Measurements from ENCODE around the gene WIPI1. TPM values are rescaled to one million over a fixed set of nuclear protein-coding genes. Genes with fewer than 3 reads are reported as not detected.

The WIPI1 gene
- total and polyA plus RNA-seq, 9 of the 15 experiments (the other 6 are each of a cell fraction or from before 2014, with no cell fraction given): 3.7 to 23.5 (median 11.8) TPM

GRCh38 chr17:68398691-68399637, 58.3 kb downstream of the WIPI1 start (continued):
- TF ChIP-seq AFF4 (CRISPR knock-in tag; IDR thresholded peaks at IDR 0.05) (no peak), ZNF12 (CRISPR knock-in tag; IDR thresholded peaks at IDR 0.05) (no peak)

- H3K27me3 ChIP-seq (ENCODE audit: control insufficient read depth in 2 of 2, insufficient read depth in 2 of 2, low read length in 2 of 2): peaks cover 18 to 56% of the 10 kb centered on the region in 2 experiments; a peak in 3 of 5 replicates
- no peak overlapping the region for H3K9ac ChIP-seq (ENCODE audit: insufficient read depth in 1 of 2, low read depth in 2 of 2, low read length in 2 of 2)
- H2AFZ ChIP-seq (ENCODE audit: low read depth, low read length): no peak overlapping the region
- no peaks in the 10 kb centered on the region for H4K20me1 ChIP-seq (replicated peaks; ENCODE audit: control insufficient read depth, insufficient read depth, low read length)
- H3K27ac ChIP-seq (ENCODE audit: extremely low read depth, low read depth, low read length): no peak overlapping the region
- H3K4me1 ChIP-seq (replicated peaks in 1 of 2; ENCODE audit: control insufficient read depth in 2 of 2, insufficient read depth in 2 of 2, low read length in 2 of 2): 0 out of 5 replicates have a peak, but pooled peaks cover 0 to 4% of the 10 kb centered on the region in 2 experiments
- no peaks in the 10 kb centered on the region for H3K79me2 ChIP-seq (ENCODE audit: control insufficient read depth, insufficient read depth, low read length)
- no TSS peak for BruUV-seq (replicated peaks)
- ChIA-PET POLR2A (interaction anchor here (0.7 to 1.0 kb wide), 2 partner anchors 9 to 17 kb away, joined by 3 read pairs; no protein-coding TSS in a partner anchor), CTCF (ENCODE audit: low intra/inter-chr PET ratio) (no interaction called here)
- intact Hi-C loops (cut with micrococcal nuclease): loop anchor here (10.0 kb wide), 1 partner anchor 132 kb away; no protein-coding TSS in a partner anchor
- H3K36me3 ChIP-seq (ENCODE audit: control insufficient read depth, insufficient read depth, low read length): no peaks in the 10 kb centered on the region
- no peak for TF ChIP-seq NFRKB (IDR thresholded peaks at IDR 0.05; ENCODE audit: low read depth)
- TF ChIP-seq NR2C2 (CRISPR knock-in tag; IDR thresholded peaks at IDR 0.05): no peak
- peak; percentile 41; the same call in 1 of the 2 replicates for TF ChIP-seq NR2C2 (tag; IDR thresholded peaks at IDR 0.05)
- ATAC-seq (no peak), FAIRE-seq (no peak), DNase-seq (ENCODE audit: extremely low read depth in 1 of 4, low spot score in 3 of 4) (no peak)
- H3K9me3 ChIP-seq (replicated peaks; ENCODE audit: control insufficient read depth, insufficient read depth, low read depth, low read length): no peaks in the 10 kb centered on the region
- no peak overlapping the region for H3K4me3 ChIP-seq
- no peak overlapping the region for H3K4me2 ChIP-seq (ENCODE audit: insufficient read depth, low read length)
- WGBS (ENCODE audit: insufficient coverage, low coverage, missing lambda C conversion rate): 9% methylated on average over 7 of the region's 7 CpGs
- in situ Hi-C loops (cut with MboI): no loop called here
- H3K9me1 ChIP-seq (ENCODE audit: control insufficient read depth, insufficient read depth, low read length): no peaks in the 10 kb centered on the region
Measured at GRCh38 chr17:68397108-68397536, 60.2 kb downstream of the WIPI1 start.

Data from K562 (cell line).